ENCODE measurements around the gene ASPG.

ASPG gene

GRCh38 chr14:104093366-104094055 lies 8.0 kb downstream of the ASPG start:
- H3K4me3 ChIP-seq (ENCODE audit: low read depth, low read length): no peak overlapping the region
- TF ChIP-seq, protein P1, sequence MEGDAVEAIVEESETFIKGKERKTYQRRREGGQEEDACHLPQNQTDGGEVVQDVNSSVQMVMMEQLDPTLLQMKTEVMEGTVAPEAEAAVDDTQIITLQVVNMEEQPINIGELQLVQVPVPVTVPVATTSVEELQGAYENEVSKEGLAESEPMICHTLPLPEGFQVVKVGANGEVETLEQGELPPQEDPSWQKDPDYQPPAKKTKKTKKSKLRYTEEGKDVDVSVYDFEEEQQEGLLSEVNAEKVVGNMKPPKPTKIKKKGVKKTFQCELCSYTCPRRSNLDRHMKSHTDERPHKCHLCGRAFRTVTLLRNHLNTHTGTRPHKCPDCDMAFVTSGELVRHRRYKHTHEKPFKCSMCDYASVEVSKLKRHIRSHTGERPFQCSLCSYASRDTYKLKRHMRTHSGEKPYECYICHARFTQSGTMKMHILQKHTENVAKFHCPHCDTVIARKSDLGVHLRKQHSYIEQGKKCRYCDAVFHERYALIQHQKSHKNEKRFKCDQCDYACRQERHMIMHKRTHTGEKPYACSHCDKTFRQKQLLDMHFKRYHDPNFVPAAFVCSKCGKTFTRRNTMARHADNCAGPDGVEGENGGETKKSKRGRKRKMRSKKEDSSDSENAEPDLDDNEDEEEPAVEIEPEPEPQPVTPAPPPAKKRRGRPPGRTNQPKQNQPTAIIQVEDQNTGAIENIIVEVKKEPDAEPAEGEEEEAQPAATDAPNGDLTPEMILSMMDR (IDR thresholded peaks at IDR 0.05; ENCODE audit: insufficient read depth, low read depth, low read length, missing control alignments): no peak
- DNase-seq (ENCODE audit: low read depth): peak; percentile 5

GRCh38 chr14:104094056-104094708 lies 8.7 kb downstream of the ASPG start:
- DNase-seq (ENCODE audit: low read depth): no peak

DNA sequence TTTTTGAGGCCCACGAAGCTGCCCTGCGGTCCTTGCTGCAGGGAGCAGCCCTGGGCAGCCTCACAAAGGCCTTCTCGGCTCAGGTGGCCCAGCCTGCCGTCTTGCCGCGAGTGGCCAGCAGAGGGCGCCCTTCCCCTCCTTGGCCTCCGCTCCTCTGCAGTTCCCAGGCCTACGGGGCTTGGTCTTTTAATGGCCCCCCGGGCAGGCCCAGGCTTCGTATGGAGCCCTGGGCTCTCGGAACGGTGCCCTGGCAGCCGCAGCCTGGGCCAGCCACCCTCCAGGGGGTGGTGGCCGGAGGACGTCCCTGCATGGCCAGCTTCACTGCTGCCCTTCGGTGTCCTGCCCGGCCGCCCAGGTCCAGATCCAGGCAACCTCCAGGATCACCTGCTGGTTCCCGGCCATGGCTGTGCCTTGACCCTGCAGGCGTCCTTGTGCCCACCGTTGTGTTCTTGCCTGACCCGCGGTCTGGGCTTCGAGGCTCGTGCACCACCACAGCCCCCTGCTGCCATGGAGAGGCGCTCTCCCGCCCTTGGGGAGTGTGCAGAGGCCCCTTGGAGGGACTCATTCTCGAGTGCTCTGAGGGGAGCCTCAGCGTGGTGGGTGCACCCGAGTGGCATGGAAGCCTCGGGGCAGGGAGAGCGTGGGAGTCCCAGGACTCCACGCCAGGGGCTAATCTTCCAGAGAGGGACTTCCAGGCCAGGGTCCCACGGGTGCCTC lies 9.4 kb downstream of the ASPG start:
- TF ChIP-seq, protein P1 (IDR thresholded peaks at IDR 0.05; ENCODE audit: insufficient read depth, low read depth, low read length, missing control alignments): peak; percentile 89
- no peak overlapping the region for H3K4me3 ChIP-seq (ENCODE audit: low read depth, low read length)
- DNase-seq (ENCODE audit: low read depth): peak; percentile 54

More at GRCh38 chr14:104094056-104094708, 8.7 kb downstream of the ASPG start:
- TF ChIP-seq, protein P1 (IDR thresholded peaks at IDR 0.05; ENCODE audit: insufficient read depth, low read depth, low read length, missing control alignments): no peak
- no peak overlapping the region for H3K4me3 ChIP-seq (ENCODE audit: low read depth, low read length)

DNA sequence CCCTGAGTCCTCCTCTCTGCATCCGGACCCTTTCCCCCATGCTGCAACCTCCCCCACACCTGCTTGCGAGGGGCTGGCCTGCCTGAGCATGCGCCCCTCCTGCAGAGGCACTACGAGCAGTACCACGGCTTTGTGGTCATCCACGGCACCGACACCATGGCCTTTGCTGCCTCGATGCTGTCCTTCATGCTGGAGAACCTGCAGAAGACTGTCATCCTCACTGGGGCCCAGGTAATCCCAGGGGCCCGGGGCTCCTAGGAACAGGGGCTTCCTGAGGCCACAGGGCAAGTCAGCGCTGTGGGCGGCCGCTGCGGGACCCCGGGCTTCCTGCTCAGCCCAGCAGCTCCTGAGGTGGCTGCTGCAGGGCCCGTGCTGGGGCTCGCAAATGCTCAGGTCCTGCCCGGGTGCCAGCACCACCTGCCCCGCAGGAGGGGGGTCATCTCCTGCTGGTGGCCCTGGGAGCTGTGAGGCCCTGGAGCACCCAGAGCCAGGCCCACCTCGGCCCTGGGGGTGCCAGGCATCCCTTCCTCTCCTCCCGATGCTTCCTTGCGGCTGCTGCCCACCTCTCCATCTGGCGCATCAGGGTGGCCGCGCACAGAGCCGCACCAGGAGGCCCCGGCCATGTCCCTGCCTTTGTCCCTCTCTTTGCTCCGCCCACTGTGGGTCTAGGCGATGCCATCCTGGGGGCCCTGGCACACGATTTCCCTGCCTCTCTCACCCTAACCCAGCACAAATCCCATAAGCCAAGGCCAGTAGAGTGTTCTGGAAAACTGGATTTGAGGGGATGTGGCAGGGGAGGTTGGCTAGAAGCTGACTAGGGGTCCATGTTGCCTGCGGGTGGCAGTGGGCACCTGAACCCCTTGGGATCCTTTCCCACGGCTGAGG lies 10.2 kb downstream of the ASPG start:
- TF ChIP-seq, protein P1 (IDR thresholded peaks at IDR 0.05; ENCODE audit: insufficient read depth, low read depth, low read length, missing control alignments): no peak
- no peak overlapping the region for H3K4me3 ChIP-seq (ENCODE audit: low read depth, low read length)
- DNase-seq (ENCODE audit: low read depth): no peak

DNA sequence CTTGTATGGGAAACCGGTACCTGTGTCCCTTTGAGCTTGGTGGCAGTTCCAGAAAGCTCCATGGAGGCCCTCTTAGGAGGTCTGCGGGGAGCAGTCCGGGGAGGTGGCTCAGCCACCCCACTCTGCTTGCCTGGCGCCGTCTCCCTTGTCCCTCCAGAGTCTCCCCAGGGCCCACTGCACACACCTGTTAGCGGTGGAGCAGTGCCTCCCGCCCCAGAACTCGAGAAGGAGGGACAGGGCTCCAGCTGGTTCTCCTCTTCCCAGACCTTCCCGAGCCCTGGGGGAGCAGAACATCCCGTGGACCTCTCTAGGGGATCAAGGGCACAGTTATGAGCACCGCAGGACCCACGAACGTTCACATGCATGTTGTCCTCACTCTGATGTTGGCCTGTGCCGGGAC lies 10.8 kb downstream of the ASPG start:
- no peak overlapping the region for H3K4me3 ChIP-seq (ENCODE audit: low read depth, low read length)

More for the DNA sequence above, 10.8 kb downstream of the ASPG start:
- DNase-seq (ENCODE audit: low read depth): no peak
- TF ChIP-seq, protein P1 (IDR thresholded peaks at IDR 0.05; ENCODE audit: insufficient read depth, low read depth, low read length, missing control alignments): no peak

Measured in GM12865 (cell line).